ENCODE measurements around the gene SLC25A10.

DNA sequence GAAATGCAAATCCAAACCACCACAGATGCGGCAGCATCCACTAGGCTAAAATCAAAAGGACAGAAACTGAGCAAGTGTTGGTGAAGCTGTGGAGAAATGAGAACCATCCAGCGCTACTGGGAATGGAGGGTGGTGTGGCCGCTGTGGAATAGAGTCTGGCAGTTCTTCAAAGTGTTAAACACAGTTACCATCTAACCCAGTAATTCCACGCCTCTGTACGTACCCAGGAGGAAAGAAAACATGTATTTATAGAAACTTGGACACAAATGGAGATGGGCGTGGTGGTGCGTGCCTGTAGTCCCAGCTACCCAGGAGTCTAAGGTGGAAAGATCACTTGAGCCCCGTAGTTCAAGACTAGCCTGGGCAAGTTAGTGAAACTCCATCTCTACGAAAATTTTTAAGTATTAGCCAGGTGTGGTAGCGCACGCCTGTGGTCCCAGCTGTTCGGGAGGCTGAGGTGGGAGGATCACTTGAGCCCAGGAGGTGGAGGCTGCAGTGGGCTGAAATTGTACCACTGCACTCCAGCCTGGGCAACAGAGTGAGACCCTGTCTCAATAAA is 11.6 kb downstream of the SLC25A10 start:
- TF ChIP-seq POLR2AphosphoS5 (IDR thresholded peaks at IDR 0.05; ENCODE audit: low read depth, low read length) (no peak), POLR2A (IDR thresholded peaks at IDR 0.05; ENCODE audit: low read depth, low read length) (no peak), TAF1 (IDR thresholded peaks at IDR 0.05; ENCODE audit: low read depth, low read length) (no peak), SPI1 (IDR thresholded peaks at IDR 0.05; ENCODE audit: low read depth, low read length) (no peak), POU2F2 (IDR thresholded peaks at IDR 0.05; ENCODE audit: low read depth, low read length) (no peak), PAX5 (IDR thresholded peaks at IDR 0.05; ENCODE audit: insufficient read depth, low read length, severe bottlenecking) (no peak)

All from GM12891 (cell line).